HG02981 (cell line): ENCODE results near the gene ITPA.

ENCODE experiments used
- ATAC-seq: cut with Tn5 transposase; IDR thresholded peaks from one replicate; pipeline ENCODE4 v1.9.1; 2021; ENCODE audit warnings: mild to moderate bottlenecking, moderate library complexity; ENCODE audit not compliant: unreplicated experiment

ITPA gene

DNA sequence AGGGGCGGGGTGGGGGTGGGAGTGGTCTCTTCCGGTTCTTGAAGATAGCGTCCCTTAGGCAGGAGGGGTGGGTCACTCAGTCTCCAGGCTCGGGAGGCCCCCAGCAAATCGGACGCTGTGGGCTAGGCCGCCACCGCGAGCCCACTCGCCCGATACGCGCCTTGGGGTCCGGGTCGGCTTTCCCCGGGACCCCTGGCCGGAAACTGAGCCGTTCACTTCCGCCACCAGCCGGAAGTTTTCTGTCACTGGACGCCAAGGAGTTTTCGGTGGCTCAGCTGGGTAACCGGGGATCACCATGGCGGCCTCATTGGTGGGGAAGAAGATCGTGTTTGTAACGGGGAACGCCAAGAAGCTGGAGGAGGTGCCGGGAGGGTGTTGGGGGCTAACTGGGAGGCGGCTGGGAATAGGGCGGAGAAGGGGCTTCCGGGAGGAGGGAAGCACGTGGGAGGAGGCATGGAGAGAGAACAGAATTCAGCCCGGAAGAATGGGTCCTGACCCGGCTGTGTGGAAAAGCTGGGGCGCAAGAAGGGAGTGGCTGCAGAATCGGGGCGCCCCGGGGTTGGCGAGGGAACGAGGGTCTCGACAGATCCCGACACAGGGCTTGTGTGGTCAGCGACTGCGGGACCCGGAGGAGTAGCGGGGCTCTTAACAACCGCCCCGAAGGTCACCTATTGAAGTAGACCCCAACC is at the start of gene ITPA:
Gene ITPA, plus strand, starts transcription at position 242 of the 689 bp plus-strand sequence. Its CDS starts 54 bp downstream, at position 296.
- ATAC-seq = no peak

DNA sequence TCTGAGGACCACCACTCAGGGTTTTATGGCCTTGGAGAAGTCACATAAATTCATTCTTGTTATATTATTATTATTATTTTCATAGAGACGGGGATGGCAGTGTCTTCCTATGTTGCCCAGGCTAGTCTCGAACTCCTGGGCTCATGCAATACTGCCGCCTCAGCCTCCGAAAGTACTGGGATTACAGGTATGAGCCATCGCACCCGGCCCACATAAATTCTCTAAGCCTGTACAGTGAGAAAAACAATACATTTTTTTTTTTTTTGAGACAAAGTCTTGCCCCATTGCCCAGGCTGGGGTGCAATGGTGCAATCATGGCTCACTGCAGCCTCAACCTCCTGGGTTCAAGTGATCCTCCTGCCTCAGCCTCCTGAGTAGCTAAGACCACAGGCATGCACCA is 48.9 kb upstream of the ITPA start:
- ATAC-seq = no peak

GRCh38 chr20:3161316-3162079 is 47.8 kb upstream of the ITPA start:
- no peak for ATAC-seq

DNA sequence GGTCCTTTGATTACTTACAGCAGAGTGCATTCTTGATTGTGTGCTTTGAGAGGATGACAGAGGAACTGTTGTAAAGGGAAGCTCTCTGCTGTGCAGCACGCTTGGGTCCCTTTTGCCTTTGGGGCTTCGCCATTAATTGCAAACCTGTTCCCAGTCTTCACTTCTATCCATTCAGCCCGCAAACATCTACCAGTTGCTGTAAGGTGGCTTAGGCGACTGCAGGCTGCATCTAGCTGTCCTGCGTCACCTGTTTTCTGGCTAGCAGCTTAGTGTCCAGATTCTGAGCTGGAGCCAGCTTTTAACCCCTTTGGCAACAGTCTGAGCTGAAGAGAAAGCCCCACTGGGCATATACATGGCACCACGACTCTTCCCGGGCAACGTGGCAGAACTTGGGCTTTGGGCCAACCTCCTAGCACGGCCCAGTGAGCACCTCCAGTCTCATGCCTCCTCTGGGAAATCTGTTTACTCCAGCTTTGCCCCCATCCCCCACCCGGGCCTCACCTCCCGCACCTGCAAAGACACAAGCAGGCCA is 47.2 kb upstream of the ITPA start:
- no peak for ATAC-seq

GRCh38 chr20:3163099-3164042 is 45.9 kb upstream of the ITPA start:
- no peak for ATAC-seq

DNA sequence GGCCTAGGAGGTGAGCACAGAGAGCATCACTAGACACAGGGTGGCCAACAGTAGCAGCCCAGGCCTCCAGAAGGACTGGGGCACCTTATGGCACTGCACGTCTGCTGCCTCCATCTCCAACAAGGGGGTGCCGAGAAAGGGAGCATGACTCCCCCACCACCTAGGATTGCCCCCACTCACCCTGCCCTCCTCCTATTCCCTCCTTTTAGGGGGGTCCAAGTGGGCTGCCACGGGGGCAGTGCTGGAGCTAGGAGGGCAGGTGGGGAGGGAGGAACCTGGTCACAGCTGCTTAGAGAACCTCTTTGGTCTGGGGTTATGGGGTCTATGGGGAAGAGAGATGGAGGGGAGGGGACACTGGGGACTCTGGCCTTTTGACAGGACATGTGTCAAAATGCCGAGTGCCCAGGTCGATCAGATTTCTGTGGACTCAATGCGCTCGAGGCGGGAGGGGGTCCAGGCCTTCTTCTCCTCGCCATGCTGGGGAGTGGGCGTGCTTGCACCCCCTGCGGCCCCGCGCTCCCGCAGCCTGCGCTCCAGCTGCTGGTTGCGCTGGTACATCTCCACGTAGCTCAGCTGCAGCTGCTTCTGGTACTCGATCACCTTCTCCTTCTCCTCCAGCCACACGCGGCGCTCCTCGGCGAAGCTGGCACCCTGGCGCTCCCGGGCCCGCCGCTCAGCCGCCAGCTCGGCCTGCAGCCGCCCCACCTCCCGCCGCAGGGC is 45.1 kb upstream of the ITPA start:
- no peak for ATAC-seq

DNA sequence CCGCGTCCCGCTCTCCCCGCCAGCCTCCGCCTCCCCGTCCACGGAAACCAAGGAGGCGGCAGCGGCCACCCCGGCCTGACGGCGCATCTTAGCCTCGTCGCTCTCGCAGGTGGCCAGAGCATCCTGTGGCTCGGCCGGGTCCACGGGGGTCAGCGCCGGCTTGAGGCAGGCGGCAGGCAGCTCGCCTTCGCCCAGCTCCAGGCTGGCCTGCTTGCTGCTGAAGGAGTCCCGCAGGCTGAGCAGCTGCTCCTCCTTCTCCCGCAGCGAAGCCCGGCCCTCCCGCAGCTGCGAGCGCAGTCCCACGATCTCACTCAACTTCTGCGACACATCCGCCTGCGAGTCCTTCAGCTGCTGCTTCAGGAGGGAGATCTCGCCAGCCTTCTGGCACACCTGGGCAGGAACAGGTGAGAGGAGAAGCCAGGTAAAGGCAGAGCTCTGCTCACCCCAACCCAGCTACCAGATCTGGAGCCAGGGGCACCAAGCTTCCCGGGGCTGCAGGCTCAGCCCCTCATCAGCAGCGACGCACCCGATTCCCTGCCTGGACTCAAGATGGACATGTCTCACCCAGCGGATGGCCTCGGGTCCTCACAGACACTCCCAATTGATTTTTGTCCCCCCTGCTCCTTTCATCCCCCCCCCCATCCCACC is 44.4 kb upstream of the ITPA start:
- no peak for ATAC-seq

GRCh38 chr20:3165473-3166337 is 43.6 kb upstream of the ITPA start:
- no peak for ATAC-seq

GRCh38 chr20:3166338-3166912 is 42.9 kb upstream of the ITPA start:
- no peak for ATAC-seq

DNA sequence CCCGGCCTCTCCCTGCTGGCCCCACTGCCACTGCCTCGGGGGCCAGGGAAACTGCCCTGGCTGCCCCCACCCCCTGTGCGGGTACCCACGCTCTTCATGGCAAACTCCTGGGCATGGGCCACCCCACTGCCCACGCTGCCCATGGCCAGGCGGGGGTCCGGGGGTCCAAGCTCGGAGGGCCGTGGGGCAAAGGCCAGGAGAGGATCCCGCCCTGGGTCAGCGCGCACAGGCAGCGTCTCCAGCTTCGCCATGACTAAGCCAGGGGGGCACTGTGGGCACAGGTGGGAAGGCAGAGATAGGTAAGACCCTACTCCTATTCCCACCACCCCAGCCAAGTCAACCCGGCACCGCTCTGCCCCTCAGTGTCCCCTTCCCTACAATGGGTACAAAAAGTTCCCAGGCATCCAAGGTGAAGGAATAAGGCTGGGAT is 42.4 kb upstream of the ITPA start:
- no peak for ATAC-seq

GRCh38 chr20:3167738-3168078 is 41.6 kb upstream of the ITPA start:
- no peak for ATAC-seq

- ATAC-seq = no peak
Observed at GRCh38 chr20:3168079-3168828, 41.0 kb upstream of the ITPA start.

DNA sequence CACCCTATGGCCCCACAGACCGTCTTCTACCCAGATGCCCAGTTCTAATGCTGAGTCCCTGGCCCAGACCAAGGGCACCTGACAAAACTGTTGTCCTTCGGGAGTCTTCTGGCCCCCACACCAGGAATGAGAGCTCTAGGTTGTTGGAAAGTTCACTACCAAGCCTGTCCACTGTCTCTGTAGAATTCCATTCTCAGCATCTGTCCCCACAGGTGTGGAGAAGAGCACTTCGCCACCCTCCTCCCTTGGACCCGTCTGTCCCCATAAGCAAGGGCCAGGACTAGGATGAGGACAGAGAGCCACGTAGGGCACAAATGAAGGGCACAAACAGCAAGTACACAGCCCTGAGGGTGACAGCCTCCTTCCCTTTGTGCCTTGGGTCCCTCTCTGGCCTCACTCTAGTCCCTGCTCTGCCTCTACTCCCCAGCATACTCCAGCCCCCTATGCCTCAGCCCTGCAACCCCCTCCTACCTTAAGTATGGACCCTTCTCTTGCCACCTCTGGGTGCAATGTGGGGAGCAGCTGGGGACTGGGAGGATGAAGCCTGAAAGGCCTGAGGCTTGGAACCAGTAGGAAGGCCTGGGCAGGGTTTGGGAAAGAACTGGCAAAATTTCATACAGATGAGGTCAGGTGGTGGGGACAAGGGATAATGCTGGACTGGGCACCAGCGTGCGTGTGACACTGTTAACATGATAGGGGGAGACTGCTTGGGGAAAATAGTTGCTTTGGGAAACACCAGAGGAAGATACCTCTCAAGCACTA is 40.3 kb upstream of the ITPA start:
- ATAC-seq = no peak

DNA sequence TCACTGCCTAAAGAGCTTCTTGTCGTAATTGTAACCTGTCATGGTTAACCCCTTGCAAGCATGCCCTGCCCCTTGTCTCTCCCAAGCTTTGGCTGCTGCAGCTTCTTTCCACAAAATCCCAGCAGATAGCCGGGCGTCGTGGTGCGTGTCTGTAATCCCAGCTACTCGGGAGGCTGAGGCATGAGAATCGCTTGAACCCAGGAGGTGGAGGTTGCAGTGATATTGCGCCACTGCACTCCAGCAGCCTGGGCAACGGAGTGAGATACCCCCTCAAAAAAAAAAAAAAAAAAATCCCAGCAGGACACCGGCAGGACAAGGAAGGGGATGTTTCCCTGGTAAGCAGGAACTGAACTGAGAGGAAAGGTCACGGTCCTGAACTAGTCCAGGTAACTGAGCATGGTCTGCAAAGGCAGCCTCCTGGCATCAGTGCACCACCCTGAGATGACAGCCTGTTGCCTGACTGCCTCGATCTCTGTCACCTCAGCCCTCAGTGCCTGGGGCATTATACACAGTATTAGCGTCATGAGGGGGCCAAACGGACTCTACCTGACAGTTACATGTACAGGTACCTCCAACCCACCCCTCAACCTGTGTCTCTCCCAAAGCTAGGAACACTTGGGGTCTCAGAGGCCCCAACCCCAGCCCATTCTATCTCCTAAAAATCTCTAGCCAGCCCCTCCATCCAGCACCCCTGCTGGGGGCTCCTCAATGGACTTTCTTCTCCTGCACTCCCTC is 37.7 kb upstream of the ITPA start:
- no peak for ATAC-seq

GRCh38 chr20:3172126-3172932 is 37.0 kb upstream of the ITPA start:
- no peak for ATAC-seq
